Endothelial cell of umbilical vein (primary cell): ENCODE results near the gene HIKESHI.

Source experiments
- EZH2 ChIP-seq: IDR thresholded peaks from 2 replicates; pipeline ENCODE4 v1.6.1; 2012; ENCODE audit warnings: borderline replicate concordance, low read depth, mild to moderate bottlenecking, moderate library complexity, low read length, inconsistent platforms; ENCODE audit not compliant: severe bottlenecking
- GATA2 ChIP-seq: IDR thresholded peaks from 2 replicates; pipeline ENCODE4 v1.7.0; 2011; ENCODE audit warnings: low read depth, mild to moderate bottlenecking, moderate library complexity, mixed read lengths, low read length; ENCODE audit not compliant: insufficient read length, insufficient read depth
- POLR2AphosphoS5 ChIP-seq: IDR thresholded peaks from 2 replicates; pipeline ENCODE4 v1.6.1; 2012; ENCODE audit warnings: low read depth, mild to moderate bottlenecking, control low read depth, low read length, moderate library complexity; ENCODE audit not compliant: insufficient read depth
- TF ChIP-seq, protein P1 (sequence below), 2 donors: IDR thresholded peaks; 1 replicate in 1 of 2; 2 replicates in 1 of 2; pipeline ENCODE4 v1.5.1; 2011; ENCODE audit warnings: low read length in 2 of 2, mild to moderate bottlenecking in 2 of 2, moderate library complexity in 2 of 2, control low read depth in 1 of 2, inconsistent platforms in 1 of 2, low read depth in 1 of 2; ENCODE audit not compliant: insufficient read depth in 1 of 2; ENCODE audit errors: extremely low read depth in 1 of 2

DNA sequence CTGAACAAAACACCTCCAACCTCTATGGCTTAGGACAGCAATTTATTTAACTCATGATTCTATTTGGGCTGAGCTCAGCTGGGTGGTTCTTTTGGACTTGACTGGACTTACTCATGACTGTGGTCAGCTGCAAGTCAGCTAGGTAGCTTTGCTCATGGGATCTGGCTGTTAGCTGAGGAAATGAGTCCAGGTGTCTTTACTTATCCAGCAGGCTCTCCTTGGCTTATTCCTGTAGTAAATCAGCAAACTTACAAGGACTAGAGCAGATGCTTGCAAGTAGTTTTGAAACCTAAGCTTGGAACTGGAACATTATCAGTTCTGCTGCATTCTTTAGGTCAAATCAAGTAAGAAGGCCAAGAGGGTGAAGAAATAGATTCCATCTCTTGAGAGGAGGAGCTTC, 8.0 kb upstream of the HIKESHI start:
- TF ChIP-seq, protein P1, sequence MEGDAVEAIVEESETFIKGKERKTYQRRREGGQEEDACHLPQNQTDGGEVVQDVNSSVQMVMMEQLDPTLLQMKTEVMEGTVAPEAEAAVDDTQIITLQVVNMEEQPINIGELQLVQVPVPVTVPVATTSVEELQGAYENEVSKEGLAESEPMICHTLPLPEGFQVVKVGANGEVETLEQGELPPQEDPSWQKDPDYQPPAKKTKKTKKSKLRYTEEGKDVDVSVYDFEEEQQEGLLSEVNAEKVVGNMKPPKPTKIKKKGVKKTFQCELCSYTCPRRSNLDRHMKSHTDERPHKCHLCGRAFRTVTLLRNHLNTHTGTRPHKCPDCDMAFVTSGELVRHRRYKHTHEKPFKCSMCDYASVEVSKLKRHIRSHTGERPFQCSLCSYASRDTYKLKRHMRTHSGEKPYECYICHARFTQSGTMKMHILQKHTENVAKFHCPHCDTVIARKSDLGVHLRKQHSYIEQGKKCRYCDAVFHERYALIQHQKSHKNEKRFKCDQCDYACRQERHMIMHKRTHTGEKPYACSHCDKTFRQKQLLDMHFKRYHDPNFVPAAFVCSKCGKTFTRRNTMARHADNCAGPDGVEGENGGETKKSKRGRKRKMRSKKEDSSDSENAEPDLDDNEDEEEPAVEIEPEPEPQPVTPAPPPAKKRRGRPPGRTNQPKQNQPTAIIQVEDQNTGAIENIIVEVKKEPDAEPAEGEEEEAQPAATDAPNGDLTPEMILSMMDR (IDR thresholded peaks at IDR 0.05; ENCODE audit: extremely low read depth in 1 of 2, insufficient read depth in 1 of 2, low read depth in 1 of 2, low read length in 2 of 2): no peak
- TF ChIP-seq EZH2 (no peak), POLR2AphosphoS5 (no peak), GATA2 (no peak)
